Muscle layer of duodenum (tissue), 2 donors: ENCODE data around the gene SEC63.

Experiments
- H3K27ac ChIP-seq: one replicate; pipeline ENCODE4 v1.7.0; 2013; ENCODE audit warnings: mild to moderate bottlenecking, low read length
- H3K27me3 ChIP-seq: one replicate; pipeline ENCODE4 v1.7.0; 2013; ENCODE audit warnings: low read depth, mild to moderate bottlenecking, control low read depth, low read length
- H3K36me3 ChIP-seq, 2 donors: one replicate each; pipeline ENCODE4 v1.7.0; 2013; ENCODE audit warnings: low read length in 2 of 2, control low read depth in 1 of 2, mild to moderate bottlenecking in 1 of 2; ENCODE audit not compliant: insufficient read depth in 2 of 2, control insufficient read depth in 1 of 2
- H3K4me1 ChIP-seq, 2 donors: one replicate each; pipeline ENCODE4 v1.7.0; 2013; ENCODE audit warnings: low read length in 2 of 2, mild to moderate bottlenecking in 2 of 2, control low read depth in 1 of 2, moderate library complexity in 1 of 2; ENCODE audit not compliant: insufficient read depth in 2 of 2, control insufficient read depth in 1 of 2
- H3K4me3 ChIP-seq, 2 donors: one replicate each; pipeline ENCODE4 v1.7.0; 2013; ENCODE audit warnings: low read length in 2 of 2, low read depth in 1 of 2, mild to moderate bottlenecking in 1 of 2
- H3K9me3 ChIP-seq, 2 donors: one replicate each; pipeline ENCODE4 v1.7.0; 2013; ENCODE audit warnings: low read length in 2 of 2, control low read depth in 1 of 2, mild to moderate bottlenecking in 1 of 2; ENCODE audit not compliant: control insufficient read depth in 1 of 2
- donor health status: healthy.

SEC63 gene

DNA sequence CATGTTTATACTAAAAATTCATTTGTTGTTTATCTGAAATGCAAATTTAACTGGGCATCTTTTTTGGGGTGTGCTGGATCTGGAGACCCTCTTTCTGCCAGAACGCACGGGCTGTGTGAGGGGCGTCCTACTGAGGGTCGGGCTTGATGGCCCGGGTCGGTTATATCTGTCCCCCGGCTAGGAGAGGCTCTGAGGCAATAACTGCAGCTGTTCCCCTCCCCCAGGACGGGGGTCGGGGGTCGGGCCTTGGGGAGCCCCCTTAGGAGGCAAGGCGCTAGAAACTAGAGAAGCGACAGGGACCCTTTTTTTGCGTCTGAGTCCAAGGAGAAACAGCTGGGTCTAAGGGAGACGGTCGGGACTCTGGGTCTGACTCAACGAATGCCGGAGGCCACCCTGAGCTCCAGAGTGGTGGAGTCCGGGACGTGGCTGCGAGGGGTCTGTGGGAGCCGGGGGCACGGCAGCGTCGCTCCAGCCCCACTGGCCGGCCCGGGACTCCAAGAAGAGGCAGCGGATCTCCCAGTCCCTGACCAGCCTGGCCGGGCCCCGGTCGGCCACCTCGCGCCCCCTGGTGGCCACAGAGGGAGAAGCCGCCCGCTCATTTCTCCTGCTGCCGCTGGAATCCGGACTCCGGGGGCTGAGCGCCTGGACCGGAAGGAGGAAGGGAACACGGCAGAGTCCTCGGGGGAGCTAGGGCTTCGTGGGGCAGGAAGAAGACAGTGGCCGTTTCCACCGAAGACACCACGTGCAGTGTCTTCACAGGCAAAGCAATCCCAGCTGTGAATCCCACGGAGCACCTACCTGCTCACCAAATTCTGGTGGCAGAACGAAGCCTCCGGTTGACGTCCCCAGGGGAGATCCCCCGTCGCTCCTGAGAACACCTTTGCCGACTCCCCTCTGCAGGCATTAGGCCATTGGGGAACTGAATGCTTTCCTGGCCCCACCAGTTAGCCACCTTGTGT lies 109.9 kb downstream of the SEC63 start:
- Histone ChIP-seq H3K4me1 (peaks cover 4 to 5% of the 10 kb centered on the region in 2 donors), H3K27me3 (no peaks in the 10 kb centered on the region), H3K9me3 (no peaks in the 10 kb centered on the region), H3K4me3 (peak overlapping the region; percentile 57 to 69), H3K27ac (no peak overlapping the region), H3K36me3 (no peaks in the 10 kb centered on the region)

DNA sequence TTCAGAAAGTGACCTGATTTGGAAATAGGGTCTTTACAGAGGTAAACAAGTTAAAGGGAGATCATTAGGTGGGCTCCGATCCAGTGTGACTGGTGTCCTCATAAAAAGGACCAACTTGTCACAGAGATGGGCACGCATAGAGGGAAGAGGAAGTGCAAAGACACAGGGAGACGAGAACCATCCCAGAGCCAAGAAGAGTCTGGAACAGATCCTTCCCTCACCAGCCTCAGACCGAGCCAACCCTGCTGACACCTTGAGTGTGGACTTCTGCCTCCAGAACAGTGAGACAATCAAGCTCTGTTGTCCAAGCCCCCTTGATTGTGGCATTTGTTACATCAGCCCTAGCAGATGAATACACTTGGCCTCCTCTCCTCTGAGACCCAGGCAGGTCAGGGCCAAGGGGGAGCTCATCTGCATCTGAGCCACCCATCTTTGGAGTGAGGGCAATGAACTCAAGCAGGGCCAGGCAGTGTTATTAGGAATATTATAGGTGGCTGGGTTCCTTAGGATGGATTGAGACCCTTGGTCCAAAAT lies 111.7 kb downstream of the SEC63 start:
- no peaks in the 10 kb centered on the region for H3K27me3 ChIP-seq
- H3K4me1 ChIP-seq, result peaks cover 4 to 5% of the 10 kb centered on the region in 2 donors
- no peaks in the 10 kb centered on the region for H3K36me3 ChIP-seq
- no peak overlapping the region for H3K27ac ChIP-seq
- H3K9me3 ChIP-seq, result no peaks in the 10 kb centered on the region
- no peak overlapping the region for H3K4me3 ChIP-seq

DNA sequence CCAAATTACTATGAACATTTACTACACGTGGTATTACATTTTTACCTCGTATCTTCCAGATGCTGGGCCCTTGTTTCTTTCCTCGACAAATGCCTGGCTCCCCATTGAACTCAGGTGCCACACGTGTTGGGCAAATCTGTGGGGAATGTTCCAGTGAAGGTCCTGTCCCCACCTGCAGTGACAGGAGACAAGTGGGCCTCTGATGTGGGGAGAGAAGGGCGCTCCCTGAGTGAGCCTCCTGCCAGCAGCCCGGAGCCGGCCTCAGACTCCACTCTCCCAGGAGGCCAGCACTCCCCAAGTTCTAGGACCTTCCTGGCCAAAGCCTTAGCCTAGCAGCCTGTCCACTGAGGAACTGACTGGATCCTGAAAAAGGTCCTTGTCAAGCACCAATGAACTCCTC lies 112.2 kb downstream of the SEC63 start:
- Histone ChIP-seq H3K27me3 (no peaks in the 10 kb centered on the region), H3K4me1 (peaks cover 4 to 5% of the 10 kb centered on the region in 2 donors), H3K27ac (no peak overlapping the region), H3K9me3 (no peaks in the 10 kb centered on the region), H3K36me3 (no peaks in the 10 kb centered on the region), H3K4me3 (no peak overlapping the region)

DNA sequence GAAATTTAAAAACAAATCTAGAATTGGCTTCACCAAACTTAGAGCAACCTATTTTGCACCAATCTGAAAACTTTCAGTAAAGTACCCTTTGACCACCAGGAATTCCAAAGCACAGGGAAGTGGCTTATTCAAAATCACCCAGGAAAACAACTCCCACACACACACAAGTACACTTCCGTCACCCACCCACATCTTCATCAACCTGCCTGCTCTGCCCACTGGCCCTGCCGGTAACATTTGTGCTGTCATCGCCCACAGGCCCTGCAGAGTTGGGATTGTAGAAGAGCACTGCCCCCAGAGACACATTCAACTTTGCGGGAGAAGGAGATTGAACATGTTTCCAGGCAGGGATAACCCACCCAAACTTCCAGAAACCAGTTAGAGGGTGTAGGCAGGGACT lies 114.6 kb downstream of the SEC63 start:
- H3K4me1 ChIP-seq, result peaks cover under 1 to 5% of the 10 kb centered on the region in 2 donors
- H3K36me3 ChIP-seq, result no peaks in the 10 kb centered on the region
- H3K27ac ChIP-seq, result no peak overlapping the region
- H3K4me3 ChIP-seq, result no peak overlapping the region
- H3K27me3 ChIP-seq, result no peaks in the 10 kb centered on the region
- no peaks in the 10 kb centered on the region for H3K9me3 ChIP-seq

DNA sequence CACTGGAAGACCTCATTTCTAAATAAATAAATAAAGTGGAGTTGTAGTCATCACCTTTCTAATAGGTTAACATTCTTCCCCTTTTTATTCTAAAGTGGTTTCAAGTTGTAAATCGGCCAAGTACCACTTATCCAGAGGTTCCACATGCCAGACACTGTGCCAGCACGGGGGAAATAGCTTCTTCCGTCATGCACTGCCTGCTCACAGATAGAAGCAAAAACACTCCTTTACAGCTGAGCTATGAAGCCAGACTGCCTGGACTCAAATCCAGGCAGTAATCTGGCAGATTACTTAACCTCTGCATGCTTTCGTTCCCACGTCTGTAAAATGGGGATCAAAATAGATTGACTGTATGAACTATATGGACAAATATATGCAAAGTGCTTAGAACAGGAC lies 116.7 kb downstream of the SEC63 start:
- H3K36me3 ChIP-seq, result no peaks in the 10 kb centered on the region

DNA sequence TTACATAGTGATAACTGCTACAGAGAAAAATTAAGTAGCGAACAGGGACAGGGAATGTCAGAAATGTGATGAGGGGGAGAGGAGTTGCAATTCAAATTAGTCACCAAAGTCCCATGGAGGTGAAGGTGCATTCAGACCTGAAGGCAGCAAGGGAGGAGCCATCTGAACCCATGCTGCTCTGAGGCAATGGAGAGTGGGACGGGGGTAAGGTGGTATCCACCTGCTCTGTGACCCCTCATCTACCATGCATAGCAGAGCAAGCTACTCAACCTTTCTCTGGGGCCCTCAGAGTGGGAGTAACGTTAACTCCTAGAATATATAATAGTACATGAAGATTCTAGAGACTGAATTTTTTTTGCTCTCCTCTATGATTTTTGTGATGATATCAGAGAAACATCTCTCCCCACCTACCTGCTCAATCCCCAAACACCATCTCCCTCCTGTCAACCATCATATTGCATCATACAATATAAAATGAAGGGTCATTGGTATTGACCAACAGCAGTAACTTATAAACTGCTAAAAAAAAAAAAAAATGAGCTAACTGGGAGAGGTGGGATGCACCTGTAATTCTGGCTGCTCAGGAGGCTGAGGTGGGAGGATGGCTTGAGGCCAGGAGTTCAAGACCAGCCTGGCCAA lies 117.3 kb downstream of the SEC63 start:
- Histone ChIP-seq H3K4me1 (no peaks in the 10 kb centered on the region), H3K36me3 (no peaks in the 10 kb centered on the region), H3K4me3 (no peak overlapping the region), H3K27ac (no peak overlapping the region), H3K9me3 (no peaks in the 10 kb centered on the region), H3K27me3 (no peaks in the 10 kb centered on the region)

More for the DNA sequence above, 116.7 kb downstream of the SEC63 start:
- no peak overlapping the region for H3K4me3 ChIP-seq
- H3K9me3 ChIP-seq, result no peaks in the 10 kb centered on the region
- no peak overlapping the region for H3K27ac ChIP-seq
- no peaks in the 10 kb centered on the region for H3K4me1 ChIP-seq
- no peaks in the 10 kb centered on the region for H3K27me3 ChIP-seq

DNA sequence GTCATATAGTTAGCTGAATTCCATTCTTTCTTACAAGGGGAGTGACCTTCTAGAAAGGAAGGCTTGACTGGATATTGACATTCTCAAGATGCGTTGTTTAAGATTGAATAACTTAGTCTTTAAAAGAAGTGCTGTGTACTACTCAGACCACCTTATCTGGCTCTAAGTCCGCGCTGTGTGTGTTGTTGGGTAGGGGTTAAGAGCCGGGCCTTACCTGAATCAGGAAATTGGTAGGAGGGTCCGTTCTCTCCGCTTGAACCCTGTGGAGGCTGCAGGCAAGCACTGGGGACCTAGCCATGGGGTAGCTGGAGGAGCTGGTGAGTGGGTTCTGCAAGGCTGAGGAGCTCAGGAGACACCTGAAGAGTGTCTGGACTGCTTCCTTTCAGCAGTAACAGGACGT lies 124.9 kb downstream of the SEC63 start:
- Histone ChIP-seq H3K4me1 (no peaks in the 10 kb centered on the region), H3K9me3 (no peaks in the 10 kb centered on the region), H3K36me3 (no peaks in the 10 kb centered on the region), H3K4me3 (no peak overlapping the region), H3K27ac (no peak overlapping the region), H3K27me3 (no peaks in the 10 kb centered on the region)

DNA sequence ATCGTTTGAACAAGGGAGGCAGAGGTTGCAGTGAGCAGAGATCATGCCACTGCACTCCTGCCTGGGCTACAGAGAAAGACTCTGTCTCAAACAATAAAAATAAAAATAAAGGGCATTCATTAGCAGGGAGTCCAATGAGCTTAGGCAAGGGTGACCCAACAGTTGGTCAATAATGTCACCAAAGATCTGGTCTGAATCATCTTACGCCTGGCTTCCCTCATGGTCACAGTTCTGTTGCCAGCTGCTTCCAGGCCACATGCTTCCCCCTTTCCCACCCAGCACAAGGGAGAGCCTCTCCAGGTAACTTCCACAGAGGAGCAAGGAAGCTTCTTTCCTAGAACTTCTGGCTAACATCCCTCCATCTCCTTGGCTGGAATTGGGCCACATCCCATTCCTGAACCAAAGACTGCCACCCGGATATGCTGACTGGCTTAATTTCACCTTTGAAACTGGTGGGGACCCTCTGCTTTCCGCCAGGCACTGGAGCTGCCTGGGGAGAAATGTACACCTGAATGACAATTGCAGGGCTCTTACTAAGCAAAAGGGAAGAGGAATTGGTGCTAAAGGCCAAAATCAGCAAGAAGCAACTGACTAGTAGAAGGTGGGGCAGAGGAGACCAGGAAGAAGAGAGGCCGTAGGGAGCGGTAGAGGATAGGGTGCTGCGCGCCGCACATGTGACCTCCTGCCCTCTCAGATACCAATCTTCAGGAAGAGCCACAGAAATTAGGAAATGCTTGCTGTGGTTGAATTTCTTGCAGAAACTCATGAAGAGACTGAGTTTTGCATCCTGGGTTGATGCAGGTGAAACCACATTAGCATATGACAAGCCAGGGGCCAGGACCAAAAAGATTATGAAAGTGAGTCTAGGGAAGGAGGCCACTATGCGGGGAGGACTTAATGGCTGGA lies 125.6 kb downstream of the SEC63 start:
- no peaks in the 10 kb centered on the region for H3K4me1 ChIP-seq
- H3K27me3 ChIP-seq, result no peaks in the 10 kb centered on the region
- no peaks in the 10 kb centered on the region for H3K36me3 ChIP-seq
- no peak overlapping the region for H3K27ac ChIP-seq
- no peaks in the 10 kb centered on the region for H3K9me3 ChIP-seq
- H3K4me3 ChIP-seq, result no peak overlapping the region

DNA sequence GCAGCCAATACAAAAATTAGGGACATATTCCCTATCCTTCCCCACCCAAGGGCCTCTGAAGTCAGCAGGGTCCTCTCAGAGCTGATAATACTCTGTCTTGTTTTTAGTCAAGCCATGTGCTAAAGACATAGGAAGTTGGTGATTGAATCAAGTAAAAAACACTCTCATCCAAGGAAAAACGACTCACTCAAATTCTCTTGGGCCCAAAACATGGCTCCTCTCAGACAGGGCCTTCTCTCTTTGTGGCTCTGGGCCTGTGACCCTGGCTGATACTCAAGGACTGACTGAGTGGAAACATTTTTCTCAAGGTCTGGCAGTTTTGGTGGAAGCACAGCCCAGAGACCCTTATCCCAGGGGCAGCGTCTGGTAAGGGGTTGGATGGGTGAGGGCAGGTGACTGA lies 127.9 kb downstream of the SEC63 start:
- H3K36me3 ChIP-seq, result no peaks in the 10 kb centered on the region
- no peaks in the 10 kb centered on the region for H3K4me1 ChIP-seq
- no peaks in the 10 kb centered on the region for H3K9me3 ChIP-seq
- H3K4me3 ChIP-seq, result no peak overlapping the region
- no peak overlapping the region for H3K27ac ChIP-seq
- no peaks in the 10 kb centered on the region for H3K27me3 ChIP-seq

DNA sequence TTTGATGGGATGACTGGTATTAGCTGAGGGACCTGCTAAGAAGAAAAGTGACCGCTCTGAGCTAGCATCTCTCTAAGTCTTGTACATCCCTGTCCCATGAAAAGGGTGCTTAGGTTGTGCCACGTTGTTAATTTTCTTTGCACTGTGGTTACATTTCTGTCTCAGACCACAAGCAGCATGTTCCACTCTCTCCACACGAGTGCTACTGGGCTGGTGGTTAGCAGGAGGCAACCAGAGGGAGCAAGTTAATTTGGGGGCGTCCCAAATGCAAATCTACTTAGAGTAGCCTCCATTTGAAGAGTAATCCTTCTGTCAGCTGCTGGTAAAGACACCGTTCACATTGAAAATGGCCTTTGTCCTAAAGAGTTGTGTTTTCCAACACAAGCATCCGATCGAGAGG lies 130.5 kb downstream of the SEC63 start:
- Histone ChIP-seq H3K9me3 (no peaks in the 10 kb centered on the region), H3K27ac (no peak overlapping the region), H3K36me3 (no peaks in the 10 kb centered on the region), H3K27me3 (no peaks in the 10 kb centered on the region), H3K4me1 (peaks cover 0 to 4% of the 10 kb centered on the region in 2 donors), H3K4me3 (no peak overlapping the region)
